Measurements from ENCODE around the gene ATP11B. TPM values are rescaled to one million over a fixed set of nuclear protein-coding genes. Genes with fewer than 3 reads are reported as not detected.

The ATP11B gene
- total and polyA plus RNA-seq, 7 donors, result 4.0 to 23.9 (median 18.8) TPM

DNA sequence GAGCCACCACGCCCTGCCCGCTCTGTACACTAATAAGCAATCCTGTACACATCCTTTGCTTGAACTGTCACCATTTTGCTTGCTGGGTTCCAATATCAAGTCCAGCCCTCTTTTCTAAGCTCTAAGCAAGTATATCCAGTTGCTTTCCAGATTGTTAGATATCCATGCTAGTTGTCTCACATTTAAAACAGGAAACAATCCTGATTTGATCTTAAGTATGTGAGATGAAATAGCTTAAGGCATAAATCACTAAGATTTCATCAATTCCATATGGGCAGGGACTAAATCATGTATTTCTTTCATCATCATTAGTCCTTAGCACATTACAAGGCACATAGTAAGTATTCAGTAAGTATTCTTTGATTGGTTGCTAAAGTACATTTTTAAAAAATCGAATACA lies 16.2 kb downstream of the ATP11B start:
- WGBS, 3 donors, result 97 to 99% (median 98%) methylated on average over 3 of the region's 3 CpGs

GRCh38 chr3:182810574-182811268 lies 17.4 kb downstream of the ATP11B start:
- no peaks in the 10 kb centered on the region for H3K36me3 ChIP-seq (ENCODE audit: insufficient read depth in 1 of 2, low read depth in 1 of 2)
- no peaks in the 10 kb centered on the region for H3K9me3 ChIP-seq
- H3K27ac ChIP-seq, result peak overlapping the region; percentile 74
- no peaks in the 10 kb centered on the region for H3K27me3 ChIP-seq (ENCODE audit: insufficient read depth in 3 of 3, low read length in 2 of 3)
- ATAC-seq (peak; percentile 64 to 94 (median 85)), DNase-seq (no peak)
- no peak overlapping the region for H3K4me3 ChIP-seq
- WGBS, 3 donors, result 64 to 88% (median 73%) methylated on average over 3 of the region's 3 CpGs
- no peak for TF ChIP-seq CTCF (IDR thresholded peaks at IDR 0.05)
- H3K4me1 ChIP-seq, result peaks cover 61% of the 10 kb centered on the region
- intact Hi-C loops (cut with DNase I), result no loop called here

More for the DNA sequence above, 16.2 kb downstream of the ATP11B start:
- TF ChIP-seq CTCF (IDR thresholded peaks at IDR 0.05), result no peak
- H3K36me3 ChIP-seq (ENCODE audit: insufficient read depth in 1 of 2, low read depth in 1 of 2), result no peaks in the 10 kb centered on the region
- ATAC-seq (no peak), DNase-seq (no peak)
- peaks cover 53% of the 10 kb centered on the region for H3K4me1 ChIP-seq
- H3K27me3 ChIP-seq (ENCODE audit: insufficient read depth in 3 of 3, low read length in 2 of 3), result no peaks in the 10 kb centered on the region
- intact Hi-C loops (cut with DNase I), result no loop called here
- no peak overlapping the region for H3K27ac ChIP-seq
- H3K4me3 ChIP-seq, result no peak overlapping the region
- H3K9me3 ChIP-seq, result no peaks in the 10 kb centered on the region

DNA sequence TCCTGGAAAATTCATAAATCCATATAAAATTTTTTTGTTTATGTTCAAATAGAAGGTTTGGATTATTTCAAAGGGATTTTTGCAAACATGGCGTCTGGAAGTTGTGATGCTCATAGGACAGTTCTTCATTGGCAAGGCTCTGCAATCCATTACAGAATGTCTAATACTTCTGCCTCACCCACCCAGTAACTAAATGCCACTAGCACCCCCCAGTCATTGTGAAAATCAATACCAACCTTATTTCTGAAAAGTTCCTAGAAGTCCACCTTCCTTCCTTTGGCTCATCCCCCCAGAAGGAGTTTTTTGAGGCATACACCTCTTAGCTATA lies 17.9 kb downstream of the ATP11B start:
- ATAC-seq (peak in 3 of 4 donors; percentile 33 to 65 (median 54)), DNase-seq (no peak)
- WGBS, 3 donors, result 82 to 100% (median 94%) methylated on average over 1 of the region's 1 CpG
- H3K27me3 ChIP-seq (ENCODE audit: insufficient read depth in 3 of 3, low read length in 2 of 3), result no peaks in the 10 kb centered on the region
- intact Hi-C loops (cut with DNase I), result no loop called here
- H3K4me3 ChIP-seq, result no peak overlapping the region
- H3K27ac ChIP-seq, result peak overlapping the region; percentile 74
- H3K9me3 ChIP-seq, result no peaks in the 10 kb centered on the region
- H3K4me1 ChIP-seq, result peaks cover 66% of the 10 kb centered on the region
- H3K36me3 ChIP-seq (ENCODE audit: insufficient read depth in 1 of 2, low read depth in 1 of 2), result no peaks in the 10 kb centered on the region
- TF ChIP-seq CTCF (IDR thresholded peaks at IDR 0.05), result no peak

DNA sequence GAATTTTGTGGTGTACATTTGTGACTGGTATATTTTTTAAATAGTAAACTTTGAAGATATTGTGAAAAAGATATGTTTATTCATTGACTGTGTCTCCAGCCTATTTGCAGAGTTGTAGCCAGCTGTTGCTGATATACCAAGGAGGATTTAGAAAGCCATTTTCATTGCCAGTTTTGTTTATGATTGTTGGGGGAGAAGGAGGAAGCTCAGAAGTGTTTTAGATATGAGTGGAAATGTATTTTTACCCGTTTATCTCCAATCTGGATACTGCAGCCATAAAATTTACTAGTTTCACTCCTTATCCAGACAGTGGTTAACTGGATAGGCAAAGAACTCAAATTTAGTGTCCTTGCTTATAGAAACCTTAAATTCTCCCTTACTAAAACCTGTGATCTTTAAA lies 18.8 kb downstream of the ATP11B start:
- Histone ChIP-seq H3K4me1 (peaks cover 70% of the 10 kb centered on the region), H3K9me3 (no peaks in the 10 kb centered on the region), H3K36me3 (ENCODE audit: insufficient read depth in 1 of 2, low read depth in 1 of 2) (no peaks in the 10 kb centered on the region), H3K27ac (peak overlapping the region; percentile 11), H3K27me3 (ENCODE audit: insufficient read depth in 3 of 3, low read length in 2 of 3) (no peaks in the 10 kb centered on the region), H3K4me3 (no peak overlapping the region)
- WGBS, 3 donors, result 37 to 41% (median 38%) methylated on average over 1 of the region's 1 CpG
- ATAC-seq (no peak), DNase-seq (no peak)
- TF ChIP-seq CTCF (IDR thresholded peaks at IDR 0.05), result no peak
- intact Hi-C loops (cut with DNase I), result no loop called here
